GM19035 (cell line): ENCODE measurements around the gene APOF.
"Not testable (repeated sequence)": the region's sequence is repeated elsewhere in the genome, so short reads cannot be mapped to it uniquely, and the experiment has no call there.

Source experiments
- ATAC-seq: cut with Tn5 transposase; IDR thresholded peaks from one replicate; pipeline ENCODE4 v1.9.1; 2021; ENCODE audit not compliant: unreplicated experiment

APOF gene

DNA sequence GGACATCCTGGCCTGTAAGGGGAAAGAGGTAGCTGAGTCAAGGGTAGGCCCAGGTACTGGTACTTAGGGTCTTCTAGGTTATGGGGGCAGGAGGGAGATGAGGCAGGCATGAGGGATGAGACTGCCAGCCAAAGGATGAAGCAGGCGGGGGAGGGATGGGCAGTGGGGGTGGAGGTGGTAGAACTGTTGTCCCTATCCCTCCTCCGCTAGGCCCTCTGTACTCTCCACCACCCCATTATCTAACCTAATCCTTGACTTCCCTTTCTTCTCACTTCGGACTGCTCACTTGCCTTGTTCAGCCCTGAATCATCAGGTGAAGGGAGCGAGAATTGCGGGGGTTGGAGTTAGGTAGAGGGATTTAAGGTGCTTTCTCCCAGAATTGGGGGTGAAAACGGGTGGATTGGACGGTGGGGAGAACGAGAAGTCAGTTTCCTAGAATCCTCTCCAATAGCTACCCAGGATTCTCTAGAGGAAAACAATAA lies 29.4 kb downstream of the APOF start:
- ATAC-seq, result peak; percentile 2

DNA sequence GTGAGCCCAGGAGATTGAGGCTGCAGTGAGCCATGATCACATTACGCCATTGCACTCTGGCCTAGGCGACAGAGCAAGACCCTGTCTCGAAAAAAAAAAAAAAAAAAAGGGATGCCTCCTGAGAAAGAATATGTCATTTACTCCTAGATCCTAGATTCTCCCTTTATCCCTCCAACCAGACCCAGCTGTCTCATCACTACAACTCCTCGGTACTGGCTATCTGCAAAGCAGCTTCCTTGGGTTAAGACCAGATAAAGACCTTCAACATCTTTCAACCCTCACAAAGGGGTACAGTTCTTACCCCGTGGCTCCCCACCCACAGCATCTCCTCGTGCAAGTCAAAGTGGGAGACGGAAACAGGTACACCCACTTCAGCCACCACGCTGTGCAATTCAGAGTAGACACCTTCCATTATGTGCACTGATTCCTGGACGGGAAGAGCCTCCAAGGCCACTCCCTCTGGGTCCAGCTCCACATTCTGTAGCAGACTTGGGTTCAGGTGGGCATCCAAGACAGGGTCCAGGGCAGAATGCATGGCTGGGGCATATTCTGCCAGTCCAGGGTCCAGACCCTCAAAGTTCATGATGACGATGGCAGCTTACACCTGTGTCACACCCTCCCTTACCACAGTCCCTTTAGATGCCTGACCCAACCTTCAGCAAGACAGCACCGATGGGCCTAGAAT lies 30.0 kb downstream of the APOF start:
- ATAC-seq, result no peak

DNA sequence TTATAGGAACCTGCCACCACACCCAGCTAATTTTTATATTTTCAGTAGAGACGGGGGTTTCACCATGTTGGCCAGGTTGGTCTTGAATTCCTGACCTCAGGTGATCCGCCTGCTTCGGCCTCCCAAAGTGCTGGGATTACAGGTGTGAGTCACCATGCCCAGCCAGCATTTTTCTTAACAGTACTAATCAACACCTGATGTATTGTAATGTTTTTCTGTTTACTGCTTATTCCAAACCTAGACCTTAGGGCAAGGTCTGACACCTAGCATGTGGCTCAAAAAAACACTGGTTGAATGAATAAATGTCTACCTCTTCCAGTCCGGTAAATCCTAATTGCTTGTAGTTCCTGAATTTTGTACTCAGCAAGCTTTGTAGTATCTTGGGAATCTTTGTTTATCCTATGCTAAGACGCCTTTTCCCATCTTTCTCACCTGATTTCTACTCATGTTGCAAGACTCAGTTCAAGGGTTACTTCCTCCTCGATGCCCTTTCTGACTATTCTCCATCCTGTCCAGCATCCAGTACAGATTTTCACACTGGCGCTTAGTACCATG lies 31.6 kb downstream of the APOF start:
- no peak for ATAC-seq

DNA sequence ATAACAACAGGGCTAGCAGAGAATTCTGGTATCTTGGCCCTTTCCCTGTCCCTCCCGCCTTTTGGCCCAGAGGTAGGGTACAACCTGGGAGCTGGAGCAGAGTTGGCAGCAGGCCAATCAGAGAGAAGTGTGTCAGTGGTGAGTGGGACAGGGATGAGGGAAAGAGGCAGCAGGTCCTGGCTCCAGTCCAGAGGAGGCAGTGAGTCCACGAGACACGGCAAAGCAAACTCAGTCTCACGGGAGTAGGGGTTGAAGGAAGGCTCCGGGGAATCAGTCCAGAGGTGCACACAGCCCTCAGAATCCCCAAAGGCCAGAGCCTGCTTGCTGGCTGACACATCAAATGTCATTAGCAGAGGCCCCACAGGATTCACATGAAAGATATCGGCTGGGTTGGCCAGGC lies 36.1 kb downstream of the APOF start:
- no peak for ATAC-seq

DNA sequence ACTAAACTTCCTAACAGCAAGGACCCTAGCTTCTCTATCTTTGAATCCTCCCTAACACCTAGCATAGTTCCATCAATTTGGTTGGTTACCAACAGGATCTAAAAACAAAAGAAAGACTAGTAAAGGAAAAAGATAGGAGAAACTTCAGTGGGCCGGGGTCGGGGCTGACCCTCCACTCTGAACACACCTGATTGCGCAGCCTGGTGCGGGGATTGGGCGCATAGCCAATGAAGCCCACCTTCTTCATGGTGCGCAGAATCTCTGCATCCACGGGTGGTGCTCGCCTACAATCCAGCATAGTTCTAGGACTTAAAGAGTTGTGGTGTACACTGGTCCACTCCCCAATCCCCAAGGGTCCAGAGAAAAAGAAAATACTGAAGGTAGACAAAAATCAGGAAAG lies 36.5 kb downstream of the APOF start:
- ATAC-seq, result no peak

DNA sequence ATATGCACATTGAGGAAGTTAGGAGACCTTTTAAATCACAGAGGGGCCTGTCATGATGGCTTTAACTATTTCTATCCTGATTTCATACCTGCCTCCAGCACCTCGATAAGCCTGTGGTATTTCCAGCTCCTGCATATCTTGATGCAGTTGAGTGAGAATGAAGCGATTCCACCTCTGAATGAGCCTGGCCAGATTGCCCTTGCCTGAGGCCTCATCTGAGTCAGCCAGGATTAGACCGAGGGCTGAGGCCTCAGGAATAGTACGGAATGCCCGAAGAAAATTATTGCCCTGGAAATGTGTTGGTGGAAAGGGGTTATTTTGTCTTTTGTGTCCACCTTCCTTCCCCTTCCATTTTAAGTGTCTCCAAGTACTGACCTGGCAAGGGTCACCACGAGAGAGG lies 38.5 kb downstream of the APOF start:
- no peak for ATAC-seq

DNA sequence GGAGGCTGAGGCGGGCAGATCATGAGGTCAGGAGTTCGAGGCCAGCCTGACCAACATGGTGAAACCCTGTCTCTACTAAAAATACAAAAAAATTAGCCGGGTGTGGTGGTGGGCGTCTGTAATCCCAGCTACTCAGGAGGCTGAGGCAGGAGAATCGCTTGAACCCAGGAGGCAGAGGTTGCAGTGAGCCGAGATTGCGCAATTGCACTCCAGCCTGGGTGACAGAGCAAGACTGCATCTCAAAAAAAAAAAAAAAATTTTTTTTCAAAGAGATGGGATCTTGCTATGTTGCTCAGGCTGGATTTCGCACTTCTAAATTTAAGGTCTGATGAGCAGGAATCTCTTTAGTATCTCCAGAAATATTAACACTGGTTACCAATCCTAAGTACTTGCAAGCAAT lies 41.0 kb downstream of the APOF start:
- ATAC-seq, result not testable (repeated sequence)

DNA sequence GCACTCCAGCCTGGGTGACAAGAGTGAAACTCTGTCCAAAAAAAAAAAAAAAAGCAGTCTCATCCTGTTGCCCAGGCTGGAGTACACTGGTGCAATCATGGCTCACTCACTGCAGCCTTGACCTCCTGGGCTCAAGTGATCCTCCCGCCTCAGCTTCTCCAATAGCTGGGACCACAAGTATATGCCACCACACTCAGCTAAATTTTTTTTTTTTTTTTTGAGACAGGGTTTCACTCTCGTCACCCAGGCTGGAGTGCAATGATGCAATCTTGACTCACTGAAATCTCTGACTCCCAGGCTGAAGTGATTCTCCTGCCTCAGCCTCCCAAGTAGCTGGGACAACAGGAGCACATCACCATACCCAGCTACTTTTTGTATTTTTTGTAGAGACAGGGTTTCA lies 41.6 kb downstream of the APOF start:
- ATAC-seq, result no peak

DNA sequence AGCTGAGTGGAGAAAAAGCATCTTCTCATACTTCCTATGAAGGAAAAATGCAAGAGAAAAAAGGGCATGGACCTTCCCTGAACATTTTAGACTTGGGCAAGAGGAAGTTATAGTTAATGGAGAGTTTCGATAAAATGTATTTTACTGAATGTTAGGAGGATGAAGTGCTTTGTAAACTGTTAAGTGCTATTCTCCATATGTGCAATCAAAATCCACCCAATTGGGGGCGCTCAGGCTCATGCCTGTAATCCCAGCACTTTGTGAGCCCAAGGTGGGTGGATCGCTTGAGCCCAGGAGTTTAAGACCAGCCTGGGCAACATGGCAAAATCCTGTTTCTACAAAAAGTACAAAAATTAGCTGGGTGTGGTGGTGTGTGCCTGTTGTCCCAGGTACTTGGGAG lies 45.0 kb downstream of the APOF start:
- no peak for ATAC-seq

DNA sequence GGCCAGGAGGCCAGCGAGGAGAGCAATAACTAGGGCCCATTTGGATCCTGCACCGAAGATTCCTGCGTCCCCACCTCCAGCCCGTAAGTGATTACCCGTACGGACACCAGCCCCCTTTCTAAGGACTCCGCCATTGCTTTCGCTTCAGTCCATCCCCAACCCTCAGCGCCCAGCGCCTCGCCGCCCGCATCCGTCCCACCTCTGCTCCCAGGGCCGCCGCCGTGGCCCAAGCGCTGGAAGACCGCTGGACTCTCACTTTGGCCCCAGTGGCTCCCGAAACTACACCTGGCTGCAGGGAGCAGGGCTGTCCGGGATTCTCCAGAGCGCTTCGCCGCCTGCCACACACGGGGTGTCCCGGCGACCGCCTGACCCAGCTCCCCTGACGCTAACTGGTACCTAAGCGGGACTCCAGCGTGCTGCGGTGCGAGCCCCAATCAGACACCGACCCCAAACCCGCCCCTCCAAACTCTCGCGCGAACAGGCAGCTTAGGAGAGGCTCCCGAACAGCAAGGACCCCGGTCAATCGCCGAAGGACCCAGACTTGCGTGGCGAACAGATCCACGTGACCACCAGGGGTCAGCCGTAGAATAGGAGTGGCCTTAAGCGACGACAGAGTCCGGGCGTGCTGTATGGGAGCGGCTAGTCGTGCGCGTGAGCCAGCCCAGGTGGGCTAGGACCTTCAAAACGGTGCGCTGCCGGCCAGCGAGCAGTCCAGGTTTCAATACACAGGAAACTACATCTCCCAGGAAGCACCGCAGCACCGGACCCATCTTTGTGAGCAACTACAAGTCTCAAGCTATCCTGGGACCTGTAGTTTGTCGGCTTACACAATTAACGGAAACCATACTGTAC lies 46.8 kb downstream of the APOF start, which contains the start of gene CNPY2:
Gene CNPY2 (minus strand): TSS at position 367 of the 852 bp plus-strand sequence. CDS start 771 bp downstream, outside the sequence.
- peak; percentile 88 for ATAC-seq

DNA sequence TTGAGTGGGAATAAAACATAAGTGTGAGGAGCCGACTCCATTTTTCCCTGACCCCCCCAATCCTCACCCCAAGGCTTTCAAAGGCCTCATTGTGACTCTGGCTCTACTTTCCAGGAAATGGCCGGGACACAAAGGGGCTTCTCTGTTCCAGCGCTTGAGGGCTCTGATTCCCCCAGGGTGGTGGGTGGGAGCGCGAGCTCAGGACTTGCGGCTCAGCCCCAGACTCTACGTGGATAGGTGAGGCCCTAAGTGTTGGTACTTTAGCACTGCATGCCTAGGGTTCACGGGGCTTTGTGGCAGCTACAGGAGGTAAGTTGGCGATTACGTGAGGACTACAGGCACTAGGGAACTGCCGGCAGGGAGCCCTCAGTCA lies 47.4 kb downstream of the APOF start:
- ATAC-seq, result no peak

DNA sequence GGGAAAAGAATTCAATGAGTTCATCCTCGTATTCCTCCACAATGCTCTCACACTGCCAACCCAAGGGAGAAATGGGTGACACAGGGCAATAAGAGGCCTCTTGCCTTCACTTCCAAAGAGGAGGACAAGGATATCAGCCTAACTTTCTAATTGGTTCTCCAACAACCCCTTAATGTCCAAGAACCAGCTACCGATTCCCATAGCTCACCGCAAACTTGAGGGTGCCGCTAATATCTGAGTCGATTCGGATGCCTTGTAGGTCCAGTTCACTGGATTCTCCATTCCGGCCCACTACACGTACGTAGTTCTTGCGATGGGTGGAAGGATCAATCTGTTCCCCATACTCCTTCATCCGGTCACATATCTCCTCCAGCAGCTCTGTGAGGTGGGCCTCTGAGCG lies 51.7 kb downstream of the APOF start:
- no peak for ATAC-seq
